Retina (tissue), 1 donor: ENCODE results near the gene EVL.
A peak's percentile ranks its signal among the peaks of the same experiment; 100 is the strongest.

Source experiments
- DNase-seq: peaks from one replicate; pipeline ENCODE4 v3.0.0-alpha.2; 2016

Gene EVL

GRCh38 chr14:100088226-100088625 lies 23.0 kb downstream of the EVL start:
- no peak for DNase-seq

GRCh38 chr14:100091386-100091785 lies 26.2 kb downstream of the EVL start:
- no peak for DNase-seq

GRCh38 chr14:100092832-100093231 lies 27.6 kb downstream of the EVL start:
- no peak for DNase-seq

GRCh38 chr14:100093319-100093718 lies 28.1 kb downstream of the EVL start:
- DNase-seq = no peak

- no peak for DNase-seq
These were observed 31.4 kb downstream of the EVL start for GRCh38 chr14:100096656-100097055.

- no peak for DNase-seq
These were observed 32.9 kb downstream of the EVL start for GRCh38 chr14:100098171-100098570.

- DNase-seq = no peak
These were observed 34.9 kb downstream of the EVL start for GRCh38 chr14:100100032-100100703.

- DNase-seq = no peak
These were observed 37.0 kb downstream of the EVL start for GRCh38 chr14:100102156-100102785.

- DNase-seq = no peak
These were observed 38.2 kb downstream of the EVL start for GRCh38 chr14:100103250-100104005.

- no peak for DNase-seq
These were observed 38.8 kb downstream of the EVL start for GRCh38 chr14:100104006-100104352.

GRCh38 chr14:100104523-100105300 lies 39.5 kb downstream of the EVL start:
- no peak for DNase-seq

GRCh38 chr14:100105357-100106169 lies 40.3 kb downstream of the EVL start:
- no peak for DNase-seq

- DNase-seq = no peak
These were observed 41.3 kb downstream of the EVL start for GRCh38 chr14:100106250-100107112.

- no peak for DNase-seq
These were observed 42.0 kb downstream of the EVL start for GRCh38 chr14:100107236-100107635.

GRCh38 chr14:100108042-100108825 lies 43.0 kb downstream of the EVL start:
- DNase-seq = peak; percentile 86

GRCh38 chr14:100108840-100109593 lies 43.8 kb downstream of the EVL start:
- no peak for DNase-seq

GRCh38 chr14:100109594-100109955 lies 44.4 kb downstream of the EVL start:
- no peak for DNase-seq

- DNase-seq = no peak
These were observed 45.6 kb downstream of the EVL start for GRCh38 chr14:100110816-100111215.

- no peak for DNase-seq
These were observed 46.9 kb downstream of the EVL start for GRCh38 chr14:100111931-100112704.
